GM21723 (cell line): ENCODE data around the gene DAB2IP.

Source experiments
- ATAC-seq: cut with Tn5 transposase; IDR thresholded peaks from one replicate; pipeline ENCODE4 v1.9.1; 2021; ENCODE audit warnings: mild to moderate bottlenecking, moderate library complexity; ENCODE audit not compliant: unreplicated experiment

The DAB2IP gene

DNA sequence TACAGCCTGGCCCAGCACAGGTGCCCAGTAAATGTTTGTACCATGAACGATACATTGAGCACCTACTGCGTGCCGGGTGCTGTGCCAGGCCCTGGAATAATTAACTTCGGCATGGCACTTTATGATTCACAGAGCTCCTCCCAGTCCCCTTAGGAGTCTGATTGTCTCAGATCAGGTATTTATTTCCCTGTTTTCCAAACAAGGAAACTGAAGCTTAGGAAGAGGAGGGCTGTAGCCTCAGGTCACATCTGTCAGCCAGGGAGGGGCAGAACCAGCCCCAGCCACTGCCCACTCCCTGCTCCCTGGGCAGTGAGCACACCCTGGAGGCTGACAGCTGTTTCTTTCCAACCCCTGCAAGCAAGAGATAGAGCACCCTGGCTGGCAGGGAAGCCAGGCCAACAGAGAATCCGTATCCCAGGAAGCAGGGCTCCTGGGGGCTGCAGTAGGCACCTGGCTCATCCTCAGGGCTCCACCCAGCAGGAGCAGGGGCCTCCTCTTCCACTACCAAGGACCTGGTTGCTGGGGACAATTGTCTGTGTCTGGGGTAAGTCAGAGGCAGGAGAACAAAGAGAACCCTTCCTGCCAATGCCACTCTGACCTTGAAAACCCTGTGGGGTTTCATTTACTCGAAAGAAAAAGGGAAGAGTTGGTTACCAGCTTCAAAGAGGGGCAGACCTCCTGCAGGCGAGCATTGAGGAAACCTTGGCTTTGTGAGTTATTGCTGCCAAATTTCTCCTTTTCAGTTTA lies 69.0 kb downstream of the DAB2IP start:
- ATAC-seq: no peak

- ATAC-seq: no peak
These were observed 69.6 kb downstream of the DAB2IP start for GRCh38 chr9:121721058-121721350.

GRCh38 chr9:121721770-121722169 lies 70.3 kb downstream of the DAB2IP start:
- no peak for ATAC-seq

GRCh38 chr9:121725008-121725775 lies 73.8 kb downstream of the DAB2IP start:
- no peak for ATAC-seq

- no peak for ATAC-seq
These were observed 76.0 kb downstream of the DAB2IP start for GRCh38 chr9:121727295-121728020.

GRCh38 chr9:121728916-121729315 lies 77.5 kb downstream of the DAB2IP start:
- ATAC-seq: no peak

DNA sequence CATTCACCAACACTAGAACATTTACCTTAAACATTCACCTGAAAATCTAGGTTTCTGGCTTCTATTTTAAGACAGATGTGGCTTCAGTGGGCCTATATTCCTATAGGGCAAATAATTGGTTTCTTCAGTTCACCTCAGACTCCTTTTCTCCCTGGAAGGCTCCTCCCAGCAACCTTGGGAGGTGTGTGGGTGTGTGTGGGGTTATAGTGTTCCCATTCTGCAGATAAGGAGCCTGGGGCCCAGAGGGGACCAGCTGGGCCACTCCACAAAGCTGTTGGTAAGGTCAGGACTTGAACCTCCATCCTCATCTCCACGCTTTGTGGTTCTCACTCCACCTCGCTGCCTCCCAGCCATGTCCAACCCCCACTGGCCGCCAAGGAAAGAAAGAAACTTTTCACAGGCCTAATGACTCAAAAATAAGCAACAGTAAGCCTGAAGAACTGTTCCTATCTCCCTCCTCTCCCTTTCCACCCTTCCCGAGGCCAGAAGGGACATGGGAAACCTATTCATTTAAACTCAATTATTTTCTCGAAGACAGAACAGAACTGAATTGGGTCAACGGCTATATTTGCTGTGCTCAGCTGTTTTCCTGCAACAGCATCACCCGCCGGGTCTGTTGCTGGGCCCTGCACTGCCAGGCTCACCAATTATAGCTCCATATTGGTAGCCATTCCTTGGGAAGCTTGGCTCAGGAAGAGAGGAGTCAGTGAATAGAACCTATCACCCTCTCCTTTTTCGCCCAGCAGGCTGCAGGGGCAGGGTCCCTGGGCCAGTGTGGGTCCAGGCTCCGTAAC lies 78.5 kb downstream of the DAB2IP start:
- no peak for ATAC-seq

- ATAC-seq: no peak
These were observed 79.7 kb downstream of the DAB2IP start for GRCh38 chr9:121731090-121731489.

- no peak for ATAC-seq
These were observed 80.5 kb downstream of the DAB2IP start for GRCh38 chr9:121731919-121732318.

DNA sequence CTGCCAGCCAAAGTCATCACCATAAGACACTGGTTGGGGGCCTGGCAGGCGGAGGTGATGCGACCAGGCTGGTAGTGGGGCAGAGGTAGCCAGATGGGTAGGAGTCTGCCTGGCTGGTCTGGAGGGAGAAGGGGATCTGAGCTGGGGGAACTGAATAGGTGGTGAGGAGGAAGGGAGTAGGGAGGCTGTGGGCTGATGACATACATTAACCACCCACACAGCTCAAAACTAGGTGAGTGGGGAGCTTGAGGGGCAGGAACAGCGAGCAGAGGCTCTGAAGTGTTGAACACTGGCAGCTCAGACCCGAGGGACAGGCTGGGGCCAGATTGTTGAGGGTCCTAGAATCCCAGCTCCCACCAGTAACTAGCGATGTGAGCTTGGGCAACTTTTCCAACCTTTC lies 81.0 kb downstream of the DAB2IP start:
- ATAC-seq: no peak

GRCh38 chr9:121732886-121733285 lies 81.5 kb downstream of the DAB2IP start:
- ATAC-seq: no peak

DNA sequence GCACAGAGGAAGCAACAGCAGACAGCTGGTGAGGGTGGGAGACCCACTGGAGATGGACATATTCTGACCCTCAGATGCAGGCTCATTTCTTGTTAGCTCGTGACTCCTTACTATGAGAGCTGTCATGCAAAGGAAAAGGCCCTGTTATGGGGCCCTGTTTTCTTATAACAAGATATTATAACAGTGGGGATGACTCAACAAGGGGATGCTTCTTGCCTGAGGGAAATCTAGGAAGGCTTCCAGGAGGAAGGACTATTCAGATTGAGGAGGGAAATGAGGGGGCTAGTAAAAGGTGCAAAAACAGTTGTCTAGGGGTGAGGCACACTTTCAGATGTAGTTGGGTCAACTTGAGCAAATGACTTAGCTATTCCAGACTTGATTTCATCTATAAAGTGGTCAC lies 83.0 kb downstream of the DAB2IP start:
- ATAC-seq: no peak

- ATAC-seq: no peak
These were observed 83.8 kb downstream of the DAB2IP start for GRCh38 chr9:121735065-121735792.

DNA sequence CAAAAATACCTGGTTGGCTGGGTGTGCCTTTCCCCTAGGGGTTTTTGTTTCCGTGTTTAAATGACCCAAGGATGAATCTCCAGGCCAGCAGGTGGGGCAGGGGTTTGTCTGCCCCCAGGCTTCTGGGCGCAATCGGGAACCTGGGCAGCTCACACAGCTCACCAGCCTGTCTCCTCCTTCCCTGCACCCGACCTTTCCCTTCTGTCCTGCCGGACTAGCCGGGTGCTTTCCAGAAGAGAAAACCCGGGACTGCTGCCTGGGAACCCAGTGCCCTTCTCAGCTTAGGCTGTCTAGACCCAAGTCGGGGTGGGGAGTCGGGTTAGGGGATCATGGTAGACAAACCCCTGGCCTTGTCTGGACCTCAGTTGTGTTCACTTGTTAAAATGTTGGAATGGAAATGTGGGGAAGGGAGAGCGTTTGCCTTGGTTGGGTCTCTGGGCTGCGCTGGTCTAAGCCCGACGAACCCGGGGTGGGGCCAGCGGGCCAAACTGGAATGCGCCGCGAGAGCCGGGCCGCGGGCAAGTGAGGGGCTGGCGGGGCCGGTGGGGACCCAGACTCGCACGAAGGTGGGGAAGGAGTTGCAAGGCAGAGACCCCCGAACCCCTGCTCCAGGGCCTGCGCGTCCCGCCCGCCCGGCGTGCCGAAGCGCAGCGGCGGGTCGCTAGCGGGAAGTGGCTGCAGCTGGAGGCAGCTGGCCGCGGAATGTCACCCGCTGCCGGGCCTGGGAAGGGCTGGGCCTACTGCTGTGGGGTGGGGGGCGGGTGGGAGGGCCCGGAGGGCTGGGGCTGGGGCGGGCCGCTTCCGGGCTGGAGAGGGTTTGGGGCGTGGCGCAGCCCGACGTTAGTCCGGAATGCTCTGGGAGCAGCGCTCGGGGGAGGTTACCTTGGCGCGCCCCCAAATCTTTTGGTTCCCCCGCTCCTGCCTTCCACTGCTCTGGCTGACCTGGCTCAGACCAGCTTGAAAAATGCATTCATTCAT lies 84.6 kb downstream of the DAB2IP start:
- ATAC-seq: no peak

GRCh38 chr9:121736934-121737462 lies 85.6 kb downstream of the DAB2IP start:
- ATAC-seq: no peak

DNA sequence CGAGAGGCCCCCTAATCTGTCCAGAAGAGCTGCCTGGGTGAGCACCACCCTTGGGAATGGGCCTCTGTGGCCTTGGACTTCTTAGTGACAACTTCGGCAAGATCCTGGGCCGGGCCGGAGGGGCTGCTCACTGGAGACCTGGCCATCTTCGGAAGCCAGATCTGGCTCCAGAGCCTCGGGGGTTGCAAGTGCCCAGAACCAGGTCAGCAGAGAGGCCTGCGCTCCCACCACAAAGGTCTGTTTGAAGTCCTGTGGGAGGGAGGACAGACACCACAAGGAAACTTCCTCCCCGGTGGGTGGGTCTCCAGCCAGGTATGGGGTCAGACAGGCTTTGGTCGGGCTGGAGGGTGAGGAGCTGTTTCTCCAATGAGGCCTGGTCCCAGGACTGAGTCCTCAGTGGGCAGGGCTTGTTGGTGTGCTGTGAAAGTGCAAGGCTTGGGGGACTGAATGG lies 86.1 kb downstream of the DAB2IP start:
- ATAC-seq: no peak

- ATAC-seq: no peak
These were observed 87.0 kb downstream of the DAB2IP start for GRCh38 chr9:121738411-121738810.

GRCh38 chr9:121738968-121739367 lies 87.5 kb downstream of the DAB2IP start:
- ATAC-seq: no peak

- ATAC-seq: no peak
These were observed 88.5 kb downstream of the DAB2IP start for GRCh38 chr9:121739971-121740370.
